Measurements from ENCODE around the gene CDKL1.
"Not testable (repeated sequence)": the region's sequence is repeated elsewhere in the genome, so short reads cannot be mapped to it uniquely, and the experiment has no call there.

GRCh38 chr14:50314098-50314497 is 82.6 kb downstream of the CDKL1 start:
- TF ChIP-seq, protein P1, sequence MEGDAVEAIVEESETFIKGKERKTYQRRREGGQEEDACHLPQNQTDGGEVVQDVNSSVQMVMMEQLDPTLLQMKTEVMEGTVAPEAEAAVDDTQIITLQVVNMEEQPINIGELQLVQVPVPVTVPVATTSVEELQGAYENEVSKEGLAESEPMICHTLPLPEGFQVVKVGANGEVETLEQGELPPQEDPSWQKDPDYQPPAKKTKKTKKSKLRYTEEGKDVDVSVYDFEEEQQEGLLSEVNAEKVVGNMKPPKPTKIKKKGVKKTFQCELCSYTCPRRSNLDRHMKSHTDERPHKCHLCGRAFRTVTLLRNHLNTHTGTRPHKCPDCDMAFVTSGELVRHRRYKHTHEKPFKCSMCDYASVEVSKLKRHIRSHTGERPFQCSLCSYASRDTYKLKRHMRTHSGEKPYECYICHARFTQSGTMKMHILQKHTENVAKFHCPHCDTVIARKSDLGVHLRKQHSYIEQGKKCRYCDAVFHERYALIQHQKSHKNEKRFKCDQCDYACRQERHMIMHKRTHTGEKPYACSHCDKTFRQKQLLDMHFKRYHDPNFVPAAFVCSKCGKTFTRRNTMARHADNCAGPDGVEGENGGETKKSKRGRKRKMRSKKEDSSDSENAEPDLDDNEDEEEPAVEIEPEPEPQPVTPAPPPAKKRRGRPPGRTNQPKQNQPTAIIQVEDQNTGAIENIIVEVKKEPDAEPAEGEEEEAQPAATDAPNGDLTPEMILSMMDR (IDR thresholded peaks at IDR 0.05; ENCODE audit: poor library complexity) = not testable (repeated sequence)
- TF ChIP-seq EZH2phosphoT487 (IDR thresholded peaks at IDR 0.05; ENCODE audit: low read depth, severe bottlenecking, unreplicated experiment) = not testable (repeated sequence)
